Neural progenitor cell (in vitro differentiated cells): ENCODE results near the gene CLDN9. TPM values are rescaled to one million over a fixed set of nuclear protein-coding genes. Genes with fewer than 3 reads are reported as not detected.

Experiments used
- DNase-seq: peaks from one replicate; pipeline ENCODE4 v3.0.0-alpha.2; 2016; ENCODE audit warnings: low spot score
- H2AFZ ChIP-seq: fragments of 200-600 bp; sonication (generic); replicated peaks from 2 replicates; pipeline ENCODE4 v1.6.1; 2016; ENCODE audit warnings: antibody characterized with exemption
- H3F3A ChIP-seq: fragments of 200-600 bp; sonication (generic); 2 replicates; pipeline ENCODE4 v1.6.1; 2016; ENCODE audit warnings: antibody characterized with exemption, low read depth
- H3K27ac ChIP-seq: fragments of 200-600 bp; sonication (generic); 2 replicates; pipeline ENCODE4 v1.5.1; 2016; ENCODE audit warnings: mild to moderate bottlenecking
- H3K27me3 ChIP-seq: fragments of 200-600 bp; sonication (generic); 2 replicates; pipeline ENCODE4 v1.6.1; 2016; ENCODE audit warnings: mild to moderate bottlenecking, moderate library complexity
- H3K36me3 ChIP-seq: fragments of 200-600 bp; sonication (generic); 2 replicates; pipeline ENCODE4 v1.5.1; 2016
- H3K4me1 ChIP-seq: fragments of 200-600 bp; sonication (generic); 2 replicates; pipeline ENCODE4 v1.6.1; 2016; ENCODE audit warnings: mixed run types
- H3K4me2 ChIP-seq: fragments of 200-600 bp; sonication (generic); 2 replicates; pipeline ENCODE4 v1.6.1; 2016
- H3K4me3 ChIP-seq: fragments of 200-600 bp; sonication (generic); 2 replicates; pipeline ENCODE4 v1.5.1; 2016
- H3K79me2 ChIP-seq: fragments of 200-600 bp; sonication (generic); 2 replicates; pipeline ENCODE4 v1.6.1; 2016; ENCODE audit warnings: low read depth
- H3K9ac ChIP-seq: fragments of 200-600 bp; sonication (generic); 2 replicates; pipeline ENCODE4 v1.6.1; 2016
- H3K9me3 ChIP-seq: fragments of 200-600 bp; sonication (generic); 2 replicates; pipeline ENCODE4 v1.5.1; 2016; ENCODE audit warnings: low read depth
- H4K20me1 ChIP-seq: fragments of 200-600 bp; sonication (generic); 2 replicates; pipeline ENCODE4 v1.6.1; 2016; ENCODE audit warnings: low read depth
- H3K27ac Mint-ChIP-seq: 3 replicates; pipeline ENCODE4 v1.8.0; 2021; ENCODE audit warnings: mixed read lengths
- H3K27me3 Mint-ChIP-seq: 2 replicates; pipeline ENCODE4 v1.8.0; 2022; ENCODE audit warnings: low read depth, mild to moderate bottlenecking, inconsistent platforms, moderate library complexity, mixed read lengths; ENCODE audit not compliant: insufficient read depth
- H3K36me3 Mint-ChIP-seq: 3 replicates; pipeline ENCODE4 v1.8.0; 2021; ENCODE audit warnings: mixed read lengths
- H3K4me1 Mint-ChIP-seq: 3 replicates; pipeline ENCODE4 v1.8.0; 2021; ENCODE audit warnings: mixed read lengths
- H3K4me3 Mint-ChIP-seq: 3 replicates; pipeline ENCODE4 v1.8.0; 2021; ENCODE audit warnings: mild to moderate bottlenecking, moderate library complexity, mixed read lengths
- H3K9me3 Mint-ChIP-seq: 3 replicates; pipeline ENCODE4 v1.8.0; 2020; ENCODE audit warnings: mixed read lengths
- CTCF ChIP-seq: fragments of 200-600 bp; sonication (generic); IDR thresholded peaks from 2 replicates; pipeline ENCODE4 v1.5.1; 2017; ENCODE audit warnings: antibody characterized with exemption, mild to moderate bottlenecking
- EZH2 ChIP-seq: fragments of 200-600 bp; sonication (generic); IDR thresholded peaks from 2 replicates; pipeline ENCODE4 v1.6.1; 2017; ENCODE audit warnings: antibody characterized with exemption, mild to moderate bottlenecking, moderate library complexity
- EZH2phosphoT487 ChIP-seq: fragments of 200-600 bp; sonication (generic); IDR thresholded peaks from 2 replicates; pipeline ENCODE4 v1.6.1; 2017; ENCODE audit warnings: antibody characterized with exemption
- total RNA-seq: library from RNA; depleted of rRNA; stranded (reverse); fragments of >200 nt; gene quantifications from 2 replicates; pipeline ENCODE4 v1.2.3, GENCODE V29; 2015; ENCODE audit warnings: low replicate concordance

The CLDN9 gene
- total RNA-seq, 1 donor from 2014 or later, result not detected

GRCh38 chr16:3009568-3010390 is 2.9 kb upstream of the CLDN9 start:
- Histone ChIP-seq H4K20me1 (peaks cover 28% of the 10 kb centered on the region), H3K4me3 (peak overlapping the region; percentile 14), H3F3A (peaks cover 48% of the 10 kb centered on the region), H3K4me2 (peak overlapping the region; percentile 65), H3K36me3 (no peaks in the 10 kb centered on the region), H3K79me2 (no peaks in the 10 kb centered on the region), H3K27me3 (peaks cover 87% of the 10 kb centered on the region), H3K4me1 (peaks cover 38% of the 10 kb centered on the region), H3K9me3 (no peaks in the 10 kb centered on the region), H3K27ac (no peak overlapping the region), H3K9ac (no peak overlapping the region), H2AFZ (no peak overlapping the region)
- peak; percentile 73 for DNase-seq
- TF ChIP-seq EZH2 (no peak), EZH2phosphoT487 (no peak), CTCF (no peak)
- Mint-ChIP-seq H3K27me3 (peaks cover 44% of the 10 kb centered on the region), H3K36me3 (no peaks in the 10 kb centered on the region), H3K4me1 (peaks cover 34% of the 10 kb centered on the region), H3K4me3 (no peak overlapping the region), H3K9me3 (no peaks in the 10 kb centered on the region), H3K27ac (no peak overlapping the region)

- H3K4me3 Mint-ChIP-seq, result no peak overlapping the region
- no peaks in the 10 kb centered on the region for H3K79me2 ChIP-seq
- no peak overlapping the region for H3K27ac ChIP-seq
- H2AFZ ChIP-seq, result no peak overlapping the region
- H3K4me3 ChIP-seq, result no peak overlapping the region
- H3K27ac Mint-ChIP-seq, result no peak overlapping the region
- peaks cover 44% of the 10 kb centered on the region for H3F3A ChIP-seq
- no peak overlapping the region for H3K9ac ChIP-seq
- TF ChIP-seq EZH2phosphoT487, result no peak
- TF ChIP-seq EZH2, result no peak
- TF ChIP-seq CTCF, result no peak
- H3K4me1 Mint-ChIP-seq, result peaks cover 35% of the 10 kb centered on the region
- H3K27me3 ChIP-seq, result peaks cover 80% of the 10 kb centered on the region
- H4K20me1 ChIP-seq, result peaks cover 28% of the 10 kb centered on the region
- no peak overlapping the region for H3K4me2 ChIP-seq
- peaks cover 43% of the 10 kb centered on the region for H3K27me3 Mint-ChIP-seq
- no peak for DNase-seq
- no peaks in the 10 kb centered on the region for H3K9me3 ChIP-seq
- H3K36me3 Mint-ChIP-seq, result no peaks in the 10 kb centered on the region
- H3K36me3 ChIP-seq, result no peaks in the 10 kb centered on the region
- no peaks in the 10 kb centered on the region for H3K9me3 Mint-ChIP-seq
- H3K4me1 ChIP-seq, result peaks cover 38% of the 10 kb centered on the region
These were observed 2.2 kb upstream of the CLDN9 start for GRCh38 chr16:3010510-3010909.

- TF ChIP-seq EZH2phosphoT487, result no peak
- no peak for TF ChIP-seq EZH2
- no peak for TF ChIP-seq CTCF
- Histone ChIP-seq H3K27ac (no peak overlapping the region), H4K20me1 (peaks cover 39% of the 10 kb centered on the region), H3K4me2 (peak overlapping the region; percentile 74), H3K27me3 (peaks cover 66% of the 10 kb centered on the region), H3K4me3 (peak overlapping the region; percentile 26), H3K9me3 (no peaks in the 10 kb centered on the region), H3K4me1 (peaks cover 39% of the 10 kb centered on the region), H3K79me2 (peaks cover 14% of the 10 kb centered on the region), H2AFZ (no peak overlapping the region), H3F3A (peaks cover 47% of the 10 kb centered on the region), H3K9ac (no peak overlapping the region), H3K36me3 (no peaks in the 10 kb centered on the region)
- peak overlapping the region; percentile 75 for H3K4me3 Mint-ChIP-seq
- H3K9me3 Mint-ChIP-seq, result no peaks in the 10 kb centered on the region
- peaks cover 2% of the 10 kb centered on the region for H3K36me3 Mint-ChIP-seq
- DNase-seq, result peak; percentile 43
- H3K27me3 Mint-ChIP-seq, result peaks cover 29% of the 10 kb centered on the region
- H3K27ac Mint-ChIP-seq, result no peak overlapping the region
- H3K4me1 Mint-ChIP-seq, result peaks cover 39% of the 10 kb centered on the region
These were observed 477 bp upstream of the CLDN9 start for GRCh38 chr16:3012246-3012645.
